ENCODE measurements around the gene FILIP1L. TPM values are rescaled to one million over a fixed set of nuclear protein-coding genes. Genes with fewer than 3 reads are reported as not detected.

The FILIP1L gene
- total and polyA plus RNA-seq, 2 donors (not counting 1 experiment from before 2014, with no cell fraction given) = 0.32 to 0.48 TPM

DNA sequence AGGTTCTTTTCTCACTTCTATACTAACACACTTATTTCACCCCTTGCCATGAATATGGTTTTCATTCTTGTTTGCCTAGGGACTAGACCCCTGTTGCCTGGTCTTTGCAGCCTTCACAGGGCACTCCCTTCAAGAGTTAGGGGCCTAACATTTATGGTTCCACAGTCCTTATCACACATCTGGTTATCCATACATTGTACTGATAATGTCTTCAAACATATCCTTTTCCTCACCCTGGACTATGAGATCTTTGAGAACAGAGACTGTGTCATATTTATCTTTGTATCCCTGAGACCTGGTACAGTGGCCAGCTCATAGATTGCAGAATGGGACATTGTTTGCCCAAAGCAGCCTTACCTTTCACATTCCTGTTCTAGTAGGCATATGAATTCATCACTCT lies 190.4 kb downstream of the FILIP1L start:
- no peaks in the 10 kb centered on the region for H3K36me3 ChIP-seq (replicated peaks in 1 of 2; ENCODE audit: control extremely low read depth in 1 of 2, control insufficient read depth in 1 of 2, extremely low read depth in 1 of 2, insufficient read depth in 2 of 2, low read length in 1 of 2)
- no peaks in the 10 kb centered on the region for H3K27me3 ChIP-seq (replicated peaks in 1 of 4; ENCODE audit: control extremely low read depth in 1 of 4, control insufficient read depth in 3 of 4, insufficient read depth in 4 of 4, low read length in 3 of 4)
- ATAC-seq (ENCODE audit: low read depth) (no peak), DNase-seq (no peak)
- intact Hi-C loops (cut with micrococcal nuclease) = no loop called here
- Mint-ChIP-seq H3K9me3 (ENCODE audit: insufficient read depth) (no peaks in the 10 kb centered on the region), H3K27me3 (no peaks in the 10 kb centered on the region), H3K4me3 (no peak overlapping the region), H3K27ac (no peak overlapping the region), H3K4me1 (peaks cover 13% of the 10 kb centered on the region)
- H2AFZ ChIP-seq (ENCODE audit: insufficient read depth, low read depth, low read length, poor library complexity, severe bottlenecking) = no peak overlapping the region
- CTCF ChIA-PET = interaction anchor here (2.1 kb wide), 1 partner anchor 145 kb away, joined by 4 read pairs; no protein-coding TSS in a partner anchor
- H3K9ac ChIP-seq (ENCODE audit: low read length) = no peak overlapping the region
- H3K4me2 ChIP-seq (replicated peaks; ENCODE audit: low read depth, low read length, poor library complexity, severe bottlenecking) = no peak overlapping the region
- H3K4me1 ChIP-seq (ENCODE audit: control insufficient read depth in 2 of 2, insufficient read depth in 2 of 2, low read length in 2 of 2) = peaks cover 4 to 7% of the 10 kb centered on the region in 2 donors
- H3K79me2 ChIP-seq (ENCODE audit: control insufficient read depth, insufficient read depth, low read length) = no peaks in the 10 kb centered on the region
- no peaks in the 10 kb centered on the region for H3K9me3 ChIP-seq (ENCODE audit: control extremely low read depth in 1 of 3, control insufficient read depth in 2 of 3, insufficient read depth in 1 of 3, low read length in 2 of 3)
- H4K20me1 ChIP-seq (ENCODE audit: control insufficient read depth, insufficient read depth, low read length, poor library complexity, severe bottlenecking) = no peaks in the 10 kb centered on the region
- no peak for TF ChIP-seq EZH2 (IDR thresholded peaks at IDR 0.05; ENCODE audit: borderline replicate concordance, insufficient read depth, low read depth, low read length, poor library complexity, severe bottlenecking)
- TF ChIP-seq, protein P1, sequence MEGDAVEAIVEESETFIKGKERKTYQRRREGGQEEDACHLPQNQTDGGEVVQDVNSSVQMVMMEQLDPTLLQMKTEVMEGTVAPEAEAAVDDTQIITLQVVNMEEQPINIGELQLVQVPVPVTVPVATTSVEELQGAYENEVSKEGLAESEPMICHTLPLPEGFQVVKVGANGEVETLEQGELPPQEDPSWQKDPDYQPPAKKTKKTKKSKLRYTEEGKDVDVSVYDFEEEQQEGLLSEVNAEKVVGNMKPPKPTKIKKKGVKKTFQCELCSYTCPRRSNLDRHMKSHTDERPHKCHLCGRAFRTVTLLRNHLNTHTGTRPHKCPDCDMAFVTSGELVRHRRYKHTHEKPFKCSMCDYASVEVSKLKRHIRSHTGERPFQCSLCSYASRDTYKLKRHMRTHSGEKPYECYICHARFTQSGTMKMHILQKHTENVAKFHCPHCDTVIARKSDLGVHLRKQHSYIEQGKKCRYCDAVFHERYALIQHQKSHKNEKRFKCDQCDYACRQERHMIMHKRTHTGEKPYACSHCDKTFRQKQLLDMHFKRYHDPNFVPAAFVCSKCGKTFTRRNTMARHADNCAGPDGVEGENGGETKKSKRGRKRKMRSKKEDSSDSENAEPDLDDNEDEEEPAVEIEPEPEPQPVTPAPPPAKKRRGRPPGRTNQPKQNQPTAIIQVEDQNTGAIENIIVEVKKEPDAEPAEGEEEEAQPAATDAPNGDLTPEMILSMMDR (IDR thresholded peaks at IDR 0.05) = no peak
- no peak overlapping the region for H3K27ac ChIP-seq (ENCODE audit: low read length in 2 of 2)
- H3K4me3 ChIP-seq (ENCODE audit: control extremely low read depth in 1 of 5, extremely low read depth in 1 of 5, insufficient read depth in 1 of 5, low read depth in 2 of 5, low read length in 4 of 5) = no peak overlapping the region
- POLR2A ChIA-PET = no interaction called here

GRCh38 chr3:99921986-99922385 lies 192.3 kb downstream of the FILIP1L start:
- H3K36me3 ChIP-seq (replicated peaks in 1 of 2; ENCODE audit: control extremely low read depth in 1 of 2, control insufficient read depth in 1 of 2, extremely low read depth in 1 of 2, insufficient read depth in 2 of 2, low read length in 1 of 2) = no peaks in the 10 kb centered on the region
- DNase-seq = no peak
- no peaks in the 10 kb centered on the region for H3K9me3 ChIP-seq (ENCODE audit: control extremely low read depth in 1 of 3, control insufficient read depth in 2 of 3, insufficient read depth in 1 of 3, low read length in 2 of 3)
- H3K27ac Mint-ChIP-seq = no peak overlapping the region
- no peak overlapping the region for H3K4me3 Mint-ChIP-seq
- H3K4me1 ChIP-seq (ENCODE audit: control insufficient read depth in 2 of 2, insufficient read depth in 2 of 2, low read length in 2 of 2) = peaks cover 4 to 7% of the 10 kb centered on the region in 2 donors
- WGBS (ENCODE audit: insufficient coverage) = 100% methylated on average over 1 of the region's 1 CpG
- H3K4me2 ChIP-seq (replicated peaks; ENCODE audit: low read depth, low read length, poor library complexity, severe bottlenecking) = no peak overlapping the region
- H3K4me3 ChIP-seq (ENCODE audit: control extremely low read depth in 1 of 5, extremely low read depth in 1 of 5, insufficient read depth in 1 of 5, low read depth in 2 of 5, low read length in 4 of 5) = no peak overlapping the region
- no peak overlapping the region for H2AFZ ChIP-seq (ENCODE audit: insufficient read depth, low read depth, low read length, poor library complexity, severe bottlenecking)
- TF ChIP-seq EZH2 (IDR thresholded peaks at IDR 0.05; ENCODE audit: borderline replicate concordance, insufficient read depth, low read depth, low read length, poor library complexity, severe bottlenecking) = no peak
- TF ChIP-seq, protein P1 (IDR thresholded peaks at IDR 0.05) = no peak
- intact Hi-C loops (cut with micrococcal nuclease) = no loop called here
- ATAC-seq (ENCODE audit: low read depth) = no peak
- H3K9ac ChIP-seq (ENCODE audit: low read length) = no peak overlapping the region
- ChIA-PET POLR2A (no interaction called here), CTCF (interaction anchor here (2.1 kb wide), 1 partner anchor 147 kb away, joined by 4 read pairs; no protein-coding TSS in a partner anchor)
- H3K9me3 Mint-ChIP-seq (ENCODE audit: insufficient read depth) = no peaks in the 10 kb centered on the region
- H3K27me3 Mint-ChIP-seq = no peaks in the 10 kb centered on the region
- no peaks in the 10 kb centered on the region for H3K27me3 ChIP-seq (replicated peaks in 1 of 4; ENCODE audit: control extremely low read depth in 1 of 4, control insufficient read depth in 3 of 4, insufficient read depth in 4 of 4, low read length in 3 of 4)
- no peaks in the 10 kb centered on the region for H3K79me2 ChIP-seq (ENCODE audit: control insufficient read depth, insufficient read depth, low read length)
- no peaks in the 10 kb centered on the region for H4K20me1 ChIP-seq (ENCODE audit: control insufficient read depth, insufficient read depth, low read length, poor library complexity, severe bottlenecking)
- peaks cover 13% of the 10 kb centered on the region for H3K4me1 Mint-ChIP-seq
- no peak overlapping the region for H3K27ac ChIP-seq (ENCODE audit: low read length in 2 of 2)

Measured in B cell (primary cell).